HEK293 (cell line): ENCODE results near the gene PLXND1.

ENCODE experiments used
- CTCF ChIA-PET: fragments of 350-600 bp; formaldehyde crosslinking; extraction: SDS; loops from one replicate; lab custom pipeline; 2021; ENCODE audit warnings: antibody characterized with exemption; lab: Yijun Ruan, JAX
- POLR2A ChIA-PET: fragments of 300-600 bp; formaldehyde crosslinking; extraction: SDS; loops from one replicate; lab custom pipeline; 2020; ENCODE audit warnings: antibody characterized with exemption, inconsistent platforms; lab: Yijun Ruan, JAX
- H3K27ac ChIP-seq: fragments of 200-500 bp; sonication (Bioruptor generic); 2 replicates; pipeline ENCODE4 v1.5.1; 2014; ENCODE audit warnings: low read depth, low read length, control low read depth, inconsistent platforms; ENCODE audit errors: extremely low read depth
- H3K36me3 ChIP-seq, 2 experiments: fragments of 200-500 bp in 1 of 2; sonication (Bioruptor generic) in 1 of 2; 1 replicate in 1 of 2; 2 replicates in 1 of 2; pipeline ENCODE4 v1.5.1; 2014 to 2017; ENCODE audit warnings: inconsistent platforms in 2 of 2, low read length in 2 of 2; ENCODE audit not compliant: control insufficient read depth in 2 of 2, insufficient read depth in 1 of 2
- H3K4me1 ChIP-seq: fragments of 200-500 bp; sonication (Bioruptor generic); 2 replicates; pipeline ENCODE4 v1.5.1; 2014; ENCODE audit warnings: mild to moderate bottlenecking, low read length, inconsistent platforms; ENCODE audit not compliant: control insufficient read depth, insufficient read depth
- H3K4me3 ChIP-seq: 2 replicates; pipeline ENCODE4 v1.5.1; 2011; ENCODE audit warnings: low read depth, mild to moderate bottlenecking, control low read depth, low read length, moderate library complexity
- H3K9me3 ChIP-seq: fragments of 200-500 bp; sonication (Bioruptor generic); 2 replicates; pipeline ENCODE4 v1.5.1; 2014; ENCODE audit warnings: low read depth, low read length, inconsistent platforms; ENCODE audit not compliant: control insufficient read depth, insufficient read depth
- CTCF ChIP-seq: fragments of 450-650 bp; formaldehyde crosslinking; IDR thresholded peaks from 2 replicates; pipeline ENCODE4 v1.5.1; 2016; ENCODE audit warnings: missing biosample characterization, missing genetic modification characterization
- EGR2 ChIP-seq: fragments of 450-650 bp; formaldehyde crosslinking; IDR thresholded peaks from 2 replicates; pipeline ENCODE4 v1.5.1; 2016; ENCODE audit warnings: low read depth, missing biosample characterization, missing genetic modification characterization
- GLI2 ChIP-seq: fragments of 450-650 bp; formaldehyde crosslinking; IDR thresholded peaks from 2 replicates; pipeline ENCODE4; 2017; ENCODE audit warnings: missing biosample characterization, missing genetic modification characterization, low read depth, borderline replicate concordance
- KLF9 ChIP-seq: fragments of 450-650 bp; formaldehyde crosslinking; IDR thresholded peaks from 2 replicates; pipeline ENCODE4 v1.5.1; 2016; ENCODE audit warnings: missing biosample characterization, missing genetic modification characterization, low read depth
- OVOL3 ChIP-seq: fragments of 450-650 bp; formaldehyde crosslinking; IDR thresholded peaks from 2 replicates; pipeline ENCODE4 v1.5.1; 2016; ENCODE audit warnings: missing biosample characterization, missing genetic modification characterization
- TSHZ1 ChIP-seq: fragments of 450-650 bp; formaldehyde crosslinking; IDR thresholded peaks from 2 replicates; pipeline ENCODE4 v1.5.1; 2016; ENCODE audit warnings: missing biosample characterization, missing genetic modification characterization, borderline replicate concordance
- ZFP3 ChIP-seq: fragments of 450-650 bp; formaldehyde crosslinking; IDR thresholded peaks from 2 replicates; pipeline ENCODE4 v1.5.1; 2016; ENCODE audit warnings: low read depth, missing biosample characterization, missing genetic modification characterization
- ZNF112 ChIP-seq: fragments of 450-650 bp; formaldehyde crosslinking; IDR thresholded peaks from 2 replicates; pipeline ENCODE4 v1.5.0; 2017; ENCODE audit warnings: missing biosample characterization, missing genetic modification characterization
- ZNF132 ChIP-seq: fragments of 450-650 bp; formaldehyde crosslinking; IDR thresholded peaks from 2 replicates; pipeline ENCODE4 v1.5.1; 2017; ENCODE audit warnings: missing biosample characterization, missing genetic modification characterization, borderline replicate concordance
- ZNF157 ChIP-seq: fragments of 450-650 bp; formaldehyde crosslinking; IDR thresholded peaks from 2 replicates; pipeline ENCODE4 v1.5.1; 2016; ENCODE audit warnings: missing biosample characterization, missing genetic modification characterization
- ZNF18 ChIP-seq: fragments of 450-650 bp; formaldehyde crosslinking; IDR thresholded peaks from 2 replicates; pipeline ENCODE4 v1.5.1; 2016; ENCODE audit warnings: missing biosample characterization, missing genetic modification characterization
- ZNF184 ChIP-seq: fragments of 450-650 bp; IDR thresholded peaks from 2 replicates; pipeline ENCODE4 v1.5.1; 2018; ENCODE audit warnings: missing biosample characterization, mild to moderate bottlenecking, missing genetic modification characterization
- ZNF2 ChIP-seq: fragments of 450-650 bp; formaldehyde crosslinking; IDR thresholded peaks from 2 replicates; pipeline ENCODE4 v1.5.1; 2016; ENCODE audit warnings: missing biosample characterization, missing genetic modification characterization
- ZNF221 ChIP-seq: fragments of 450-650 bp; formaldehyde crosslinking; IDR thresholded peaks from 2 replicates; pipeline ENCODE4 v1.5.1; 2017; ENCODE audit warnings: missing biosample characterization, missing genetic modification characterization, borderline replicate concordance
- ZNF266 ChIP-seq: fragments of 450-650 bp; formaldehyde crosslinking; IDR thresholded peaks from 2 replicates; pipeline ENCODE4 v1.5.1; 2016; ENCODE audit warnings: missing biosample characterization, missing genetic modification characterization, low read depth
- ZNF561 ChIP-seq: fragments of 450-650 bp; IDR thresholded peaks from 2 replicates; pipeline ENCODE4 v1.5.1; 2018; ENCODE audit warnings: missing biosample characterization, missing genetic modification characterization, borderline replicate concordance
- ZNF629 ChIP-seq: fragments of 450-650 bp; formaldehyde crosslinking; IDR thresholded peaks from 2 replicates; pipeline ENCODE4 v1.5.1; 2017; ENCODE audit warnings: missing biosample characterization, missing genetic modification characterization
- ZNF654 ChIP-seq: fragments of 450-650 bp; formaldehyde crosslinking; IDR thresholded peaks from 2 replicates; pipeline ENCODE4 v1.5.1; 2016; ENCODE audit warnings: low read depth, missing biosample characterization, missing genetic modification characterization
- ZNF704 ChIP-seq: fragments of 450-650 bp; formaldehyde crosslinking; IDR thresholded peaks from 2 replicates; pipeline ENCODE4 v1.5.1; 2016; ENCODE audit warnings: missing biosample characterization, missing genetic modification characterization
- ZNF777 ChIP-seq: fragments of 450-650 bp; formaldehyde crosslinking; IDR thresholded peaks from 2 replicates; pipeline ENCODE4 v1.5.1; 2017; ENCODE audit warnings: missing biosample characterization, missing genetic modification characterization, borderline replicate concordance
- ZNF792 ChIP-seq: fragments of 450-650 bp; formaldehyde crosslinking; IDR thresholded peaks from 2 replicates; pipeline ENCODE4 v1.5.1; 2016; ENCODE audit warnings: missing biosample characterization, missing genetic modification characterization

Gene PLXND1

GRCh38 chr3:129628169-129628522 is 21.7 kb upstream of the PLXND1 start:
- no peak overlapping the region for H3K27ac ChIP-seq
- no peaks in the 10 kb centered on the region for H3K36me3 ChIP-seq
- peaks cover 3% of the 10 kb centered on the region; the same call in 1 of the 2 replicates for H3K4me1 ChIP-seq
- no peaks in the 10 kb centered on the region for H3K9me3 ChIP-seq
- CTCF ChIA-PET, result interaction anchor here (0.6 to 2.0 kb wide), 9 partner anchors 10 to 314 kb away, joined by 3 to 8 read pairs (median 4); no protein-coding TSS in a partner anchor
- POLR2A ChIA-PET, result no interaction called here
- TF ChIP-seq ZNF18 (tag by site-specific recombination) (no peak), EGR2 (tag by site-specific recombination) (no peak), ZNF704 (no peak), KLF9 (tag by site-specific recombination) (no peak), ZNF266 (no peak), ZNF184 (no peak), ZNF561 (tag by site-specific recombination) (no peak)
- H3K4me3 ChIP-seq, result no peak overlapping the region

- peaks cover 3% of the 10 kb centered on the region; the same call in 1 of the 2 replicates for H3K4me1 ChIP-seq
- H3K4me3 ChIP-seq, result peak overlapping the region; percentile 45; the same call in 1 of the 2 replicates
- ChIA-PET POLR2A (no interaction called here), CTCF (interaction anchor here (0.6 to 2.0 kb wide), 11 partner anchors 11 to 314 kb away, joined by 3 to 8 read pairs (median 4); no protein-coding TSS in a partner anchor)
- peak overlapping the region; percentile 54; the same call in 1 of the 2 replicates for H3K27ac ChIP-seq
- TF ChIP-seq ZNF266 (no peak), ZNF629 (tag by site-specific recombination) (no peak), ZNF777 (no peak), ZNF792 (tag by site-specific recombination) (no peak), ZFP3 (tag by site-specific recombination) (no peak), ZNF2 (no peak), ZNF112 (tag by site-specific recombination) (no peak), ZNF157 (tag by site-specific recombination) (no peak), TSHZ1 (tag by site-specific recombination) (no peak), GLI2 (tag by site-specific recombination) (no peak), ZNF221 (tag by site-specific recombination) (no peak), ZNF654 (tag by site-specific recombination) (peak; percentile 47), ZNF132 (tag by site-specific recombination) (no peak), CTCF (0 out of 2 replicates have a peak, but pooled peaks have one; percentile 32), OVOL3 (no peak)
- no peaks in the 10 kb centered on the region for H3K9me3 ChIP-seq
- no peaks in the 10 kb centered on the region for H3K36me3 ChIP-seq
Measured at GRCh38 chr3:129627350-129628168, 21.1 kb upstream of the PLXND1 start.
